ENCODE measurements around the gene CRB2.

CRB2 gene

GRCh38 chr9:123387686-123388085 is 31.7 kb downstream of the CRB2 start:
- DNase-seq (ENCODE audit: extremely low read depth, low read depth) = no peak
- TF ChIP-seq, protein P1, sequence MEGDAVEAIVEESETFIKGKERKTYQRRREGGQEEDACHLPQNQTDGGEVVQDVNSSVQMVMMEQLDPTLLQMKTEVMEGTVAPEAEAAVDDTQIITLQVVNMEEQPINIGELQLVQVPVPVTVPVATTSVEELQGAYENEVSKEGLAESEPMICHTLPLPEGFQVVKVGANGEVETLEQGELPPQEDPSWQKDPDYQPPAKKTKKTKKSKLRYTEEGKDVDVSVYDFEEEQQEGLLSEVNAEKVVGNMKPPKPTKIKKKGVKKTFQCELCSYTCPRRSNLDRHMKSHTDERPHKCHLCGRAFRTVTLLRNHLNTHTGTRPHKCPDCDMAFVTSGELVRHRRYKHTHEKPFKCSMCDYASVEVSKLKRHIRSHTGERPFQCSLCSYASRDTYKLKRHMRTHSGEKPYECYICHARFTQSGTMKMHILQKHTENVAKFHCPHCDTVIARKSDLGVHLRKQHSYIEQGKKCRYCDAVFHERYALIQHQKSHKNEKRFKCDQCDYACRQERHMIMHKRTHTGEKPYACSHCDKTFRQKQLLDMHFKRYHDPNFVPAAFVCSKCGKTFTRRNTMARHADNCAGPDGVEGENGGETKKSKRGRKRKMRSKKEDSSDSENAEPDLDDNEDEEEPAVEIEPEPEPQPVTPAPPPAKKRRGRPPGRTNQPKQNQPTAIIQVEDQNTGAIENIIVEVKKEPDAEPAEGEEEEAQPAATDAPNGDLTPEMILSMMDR (IDR thresholded peaks at IDR 0.05; ENCODE audit: low read depth, low read length) = no peak

DNA sequence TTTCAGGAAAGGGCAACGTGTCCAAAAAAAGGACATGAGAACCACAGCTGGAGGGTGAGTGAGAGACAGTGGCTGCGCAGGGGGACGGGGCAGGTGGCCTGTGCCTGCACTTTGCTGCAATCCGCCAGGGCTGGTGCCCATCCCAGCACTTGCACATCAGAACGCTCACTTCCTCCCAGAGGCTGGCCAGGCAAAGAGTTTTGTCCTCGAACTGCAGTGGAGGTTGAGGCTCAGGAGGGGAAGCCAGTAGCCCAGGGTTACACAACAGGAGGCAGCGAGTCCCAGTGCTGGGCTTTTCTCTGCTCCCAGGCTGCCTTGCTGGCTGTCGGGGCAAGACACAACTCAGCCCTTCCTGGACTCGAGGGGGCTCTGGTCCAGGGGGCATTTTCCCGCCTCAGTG is 33.1 kb downstream of the CRB2 start:
- no peak for DNase-seq (ENCODE audit: extremely low read depth, low read depth)
- TF ChIP-seq, protein P1 (IDR thresholded peaks at IDR 0.05; ENCODE audit: low read depth, low read length) = no peak

- TF ChIP-seq, protein P1 (IDR thresholded peaks at IDR 0.05; ENCODE audit: low read depth, low read length) = no peak
Measured at GRCh38 chr9:123389698-123390097, 33.7 kb downstream of the CRB2 start.

DNA sequence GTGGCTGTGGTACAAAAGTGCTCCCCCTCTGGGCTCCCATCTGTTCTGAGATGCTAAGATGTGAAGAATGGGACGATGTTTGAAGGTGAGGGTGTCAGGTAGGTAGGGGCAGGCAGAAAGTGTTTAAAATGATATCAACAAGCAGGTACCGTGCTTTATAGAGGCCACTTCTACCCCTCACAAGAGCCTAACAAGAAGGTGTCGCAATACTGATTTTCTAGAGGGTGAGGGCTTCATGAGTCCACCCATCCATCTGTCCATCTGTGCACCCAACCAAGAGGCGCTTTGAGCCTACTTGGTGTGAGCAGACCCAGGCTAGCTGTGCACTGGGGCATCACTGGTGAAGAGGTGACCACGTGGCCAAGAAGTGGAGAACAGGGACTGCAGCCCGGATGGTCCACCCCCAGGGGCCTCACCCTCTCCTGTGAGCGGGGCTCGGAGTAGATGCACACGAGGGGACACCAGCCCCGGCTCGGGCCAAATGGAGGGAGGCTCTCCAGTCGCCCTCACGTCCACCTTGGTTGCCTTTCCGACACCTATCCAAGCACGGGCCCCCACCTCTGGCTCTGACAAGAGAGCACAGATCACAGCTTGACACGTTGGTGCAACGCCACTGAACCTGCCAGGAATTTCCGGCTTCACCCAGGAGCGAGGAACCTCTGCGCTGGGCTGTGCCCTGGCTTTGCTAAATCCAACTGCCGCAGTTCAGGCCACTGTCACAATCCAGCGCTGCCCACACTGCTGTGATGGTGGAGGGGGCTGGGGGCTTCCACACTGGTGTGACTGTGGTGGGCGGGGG is 34.5 kb downstream of the CRB2 start:
- TF ChIP-seq, protein P1 (IDR thresholded peaks at IDR 0.05; ENCODE audit: low read depth, low read length) = no peak
- DNase-seq (ENCODE audit: extremely low read depth, low read depth) = no peak

More at GRCh38 chr9:123389698-123390097, 33.7 kb downstream of the CRB2 start:
- no peak for DNase-seq (ENCODE audit: extremely low read depth, low read depth)

- DNase-seq (ENCODE audit: extremely low read depth, low read depth) = no peak
- TF ChIP-seq, protein P1 (IDR thresholded peaks at IDR 0.05; ENCODE audit: low read depth, low read length) = no peak
Measured at GRCh38 chr9:123391233-123391632, 35.2 kb downstream of the CRB2 start.

DNA sequence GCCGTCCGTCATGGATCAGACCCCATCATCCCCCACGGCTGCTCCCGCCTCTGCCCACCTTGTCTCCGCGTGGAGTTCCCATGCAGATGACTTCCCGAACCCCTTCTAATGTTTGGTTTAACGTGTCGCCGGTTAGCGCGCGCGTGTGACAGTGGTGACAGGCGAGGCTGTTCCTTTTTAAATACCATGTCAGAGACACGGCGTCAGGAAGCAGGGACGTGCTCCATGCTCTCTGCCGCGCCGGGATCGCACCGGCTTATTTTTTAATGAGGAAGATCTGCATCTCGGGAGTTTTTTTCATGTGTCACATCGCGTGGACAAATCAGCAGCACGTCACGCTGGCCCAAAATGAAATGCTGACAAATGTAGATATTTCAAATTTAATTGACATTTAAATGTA is 35.9 kb downstream of the CRB2 start:
- TF ChIP-seq, protein P1 (IDR thresholded peaks at IDR 0.05; ENCODE audit: low read depth, low read length) = no peak
- DNase-seq (ENCODE audit: extremely low read depth, low read depth) = no peak

GRCh38 chr9:123392802-123393201 is 36.8 kb downstream of the CRB2 start:
- no peak for DNase-seq (ENCODE audit: extremely low read depth, low read depth)
- TF ChIP-seq, protein P1 (IDR thresholded peaks at IDR 0.05; ENCODE audit: low read depth, low read length) = no peak

All from AG09319 (cell line).